ENCODE results near the gene CREB5. TPM values are rescaled to one million over a fixed set of nuclear protein-coding genes. Genes with fewer than 3 reads are reported as not detected.

CREB5 gene
- total and polyA plus RNA-seq, 10 donors = 0.88 to 56.8 (median 23.5) TPM

DNA sequence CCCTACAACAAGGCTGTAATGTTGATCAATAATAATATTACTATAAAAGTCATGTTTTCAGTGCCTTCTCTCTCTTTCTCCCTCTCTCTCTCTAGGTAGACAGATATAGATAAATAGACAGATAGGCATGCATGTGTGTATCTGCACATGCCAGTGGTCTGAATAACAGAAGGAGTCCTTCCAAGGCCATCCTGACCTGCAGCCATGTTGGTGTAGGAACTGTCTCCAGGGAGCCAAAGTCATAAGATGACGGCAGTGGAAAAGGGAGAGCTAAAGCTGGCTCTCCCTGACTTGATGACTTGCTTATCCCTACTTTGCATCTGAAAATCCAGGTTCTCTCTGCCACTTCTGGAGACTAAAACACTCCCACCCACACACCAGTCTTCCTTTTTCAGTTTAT, 432.8 kb downstream of the CREB5 start:
- WGBS, 5 donors = 90 to 96% (median 95%) methylated on average over 1 of the region's 1 CpG
- no peak for DNase-seq
- intact Hi-C loops (cut with DNase I; ENCODE audit: low total_unique reads) = no loop called here
- Histone ChIP-seq H3K27ac (no peak overlapping the region), H3K9me3 (no peaks in the 10 kb centered on the region), H3K27me3 (replicated peaks in 1 of 7) (peaks cover 0 to 15% (median 0%) of the 10 kb centered on the region in 7 donors), H3K4me3 (no peak overlapping the region), H3K4me1 (no peaks in the 10 kb centered on the region), H3K36me3 (no peaks in the 10 kb centered on the region)
- TF ChIP-seq, protein P1, sequence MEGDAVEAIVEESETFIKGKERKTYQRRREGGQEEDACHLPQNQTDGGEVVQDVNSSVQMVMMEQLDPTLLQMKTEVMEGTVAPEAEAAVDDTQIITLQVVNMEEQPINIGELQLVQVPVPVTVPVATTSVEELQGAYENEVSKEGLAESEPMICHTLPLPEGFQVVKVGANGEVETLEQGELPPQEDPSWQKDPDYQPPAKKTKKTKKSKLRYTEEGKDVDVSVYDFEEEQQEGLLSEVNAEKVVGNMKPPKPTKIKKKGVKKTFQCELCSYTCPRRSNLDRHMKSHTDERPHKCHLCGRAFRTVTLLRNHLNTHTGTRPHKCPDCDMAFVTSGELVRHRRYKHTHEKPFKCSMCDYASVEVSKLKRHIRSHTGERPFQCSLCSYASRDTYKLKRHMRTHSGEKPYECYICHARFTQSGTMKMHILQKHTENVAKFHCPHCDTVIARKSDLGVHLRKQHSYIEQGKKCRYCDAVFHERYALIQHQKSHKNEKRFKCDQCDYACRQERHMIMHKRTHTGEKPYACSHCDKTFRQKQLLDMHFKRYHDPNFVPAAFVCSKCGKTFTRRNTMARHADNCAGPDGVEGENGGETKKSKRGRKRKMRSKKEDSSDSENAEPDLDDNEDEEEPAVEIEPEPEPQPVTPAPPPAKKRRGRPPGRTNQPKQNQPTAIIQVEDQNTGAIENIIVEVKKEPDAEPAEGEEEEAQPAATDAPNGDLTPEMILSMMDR (IDR thresholded peaks at IDR 0.05 in 8 of 11, conservative IDR thresholded peaks at IDR 0.05 in 3 of 11) = no peak
- TF ChIP-seq POLR2A (IDR thresholded peaks at IDR 0.05) = no peak

DNA sequence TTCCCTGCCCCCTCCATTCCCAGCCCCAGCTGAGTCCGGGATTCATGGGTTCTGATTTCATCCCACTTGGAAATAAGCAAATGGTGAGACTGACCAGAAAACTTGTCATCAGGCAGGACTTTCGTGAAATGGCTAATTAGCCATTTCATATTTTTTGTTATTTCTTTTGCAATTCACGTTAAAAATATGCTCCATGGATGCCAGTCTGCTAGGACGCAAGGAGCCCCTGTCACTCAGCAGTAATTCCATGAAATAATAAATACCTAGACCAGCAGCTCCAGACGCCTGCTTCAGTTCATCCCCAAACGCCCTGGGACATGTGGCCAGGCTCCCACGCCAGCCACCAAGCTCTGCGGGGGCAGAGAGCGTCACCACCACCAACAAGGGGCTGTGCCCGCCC, 434.9 kb downstream of the CREB5 start:
- TF ChIP-seq POLR2AphosphoS5 (IDR thresholded peaks at IDR 0.05) = no peak
- TF ChIP-seq POLR2A (IDR thresholded peaks at IDR 0.05) = no peak
- H3K4me1 ChIP-seq = no peaks in the 10 kb centered on the region
- no peak overlapping the region for H3K27ac ChIP-seq
- DNase-seq = no peak
- H3K27me3 ChIP-seq (replicated peaks in 1 of 7) = peaks cover 0 to 32% (median 4%) of the 10 kb centered on the region in 7 donors
- no peaks in the 10 kb centered on the region for H3K36me3 ChIP-seq
- no peaks in the 10 kb centered on the region for H3K9me3 ChIP-seq
- WGBS, 5 donors = 82 to 93% (median 90%) methylated on average over 10 of the region's 10 CpGs
- no peak overlapping the region for H3K4me3 ChIP-seq
- intact Hi-C loops (cut with DNase I; ENCODE audit: low total_unique reads) = no loop called here

DNA sequence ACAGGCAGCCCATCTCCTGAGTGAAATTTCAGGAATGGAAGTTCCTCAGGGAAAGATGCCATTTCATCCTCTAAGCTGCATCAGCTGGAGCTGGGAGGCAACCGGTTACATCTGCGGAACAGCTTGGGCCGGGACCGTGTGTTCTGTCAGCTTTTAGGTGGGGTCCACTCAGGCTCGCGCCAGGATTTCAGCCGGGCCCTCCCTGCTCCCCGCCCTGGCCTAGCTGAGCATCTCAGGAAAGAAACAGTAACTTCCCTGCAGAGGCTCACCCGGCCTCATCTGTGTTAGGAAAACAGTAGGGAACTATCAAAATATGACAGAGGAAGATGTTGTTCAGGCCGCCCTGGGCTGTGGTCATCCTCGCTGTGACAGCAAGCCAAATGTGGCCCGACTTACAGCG, 435.4 kb downstream of the CREB5 start:
- intact Hi-C loops (cut with DNase I; ENCODE audit: low total_unique reads) = no loop called here
- H3K27ac ChIP-seq = no peak overlapping the region
- H3K9me3 ChIP-seq = no peaks in the 10 kb centered on the region
- peaks cover 0 to 37% (median 7%) of the 10 kb centered on the region in 7 donors for H3K27me3 ChIP-seq (replicated peaks in 1 of 7)
- H3K4me1 ChIP-seq = no peaks in the 10 kb centered on the region
- no peak for TF ChIP-seq POLR2A (IDR thresholded peaks at IDR 0.05)
- TF ChIP-seq, protein P1 (IDR thresholded peaks at IDR 0.05 in 8 of 11, conservative IDR thresholded peaks at IDR 0.05 in 3 of 11) = no peak
- TF ChIP-seq POLR2AphosphoS5 (IDR thresholded peaks at IDR 0.05) = no peak
- no peak overlapping the region for H3K4me3 ChIP-seq
- 86 to 96% (median 93%) methylated on average over 13 of the region's 13 CpGs for WGBS, 5 donors
- no peak for DNase-seq
- H3K36me3 ChIP-seq = no peaks in the 10 kb centered on the region

DNA sequence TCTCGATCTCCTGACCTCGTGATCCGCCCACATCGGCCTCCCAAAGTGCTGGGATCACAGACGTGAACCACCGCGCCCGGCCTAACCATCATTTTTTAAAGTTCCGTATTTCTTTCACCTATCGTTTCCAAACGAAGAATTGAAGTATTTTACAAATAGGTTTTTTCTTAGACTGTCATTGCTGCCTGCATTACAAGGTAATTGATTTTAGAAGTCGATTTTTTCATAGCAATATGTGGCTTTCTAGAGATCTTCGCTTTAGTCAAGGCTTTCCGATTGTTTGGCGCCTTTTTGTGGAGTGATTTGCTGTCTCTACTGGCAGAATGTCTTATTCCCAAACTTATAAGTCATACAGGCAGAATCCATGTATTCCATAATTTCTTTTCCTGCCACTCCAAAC, 436.6 kb downstream of the CREB5 start:
- WGBS, 5 donors = 91 to 96% (median 93%) methylated on average over 15 of the region's 15 CpGs
- Histone ChIP-seq H3K4me1 (peaks cover 6 to 10% (median 10%) of the 10 kb centered on the region in 6 donors), H3K9me3 (no peaks in the 10 kb centered on the region), H3K27ac (no peak overlapping the region), H3K27me3 (replicated peaks in 1 of 7) (peaks cover 0 to 49% (median 16%) of the 10 kb centered on the region in 7 donors), H3K36me3 (no peaks in the 10 kb centered on the region), H3K4me3 (no peak overlapping the region)
- TF ChIP-seq POLR2AphosphoS5 (IDR thresholded peaks at IDR 0.05) (no peak), POLR2A (IDR thresholded peaks at IDR 0.05) (no peak)
- TF ChIP-seq, protein P1 (IDR thresholded peaks at IDR 0.05 in 8 of 11, conservative IDR thresholded peaks at IDR 0.05 in 3 of 11) = no peak
- DNase-seq = no peak
- intact Hi-C loops (cut with DNase I; ENCODE audit: low total_unique reads) = no loop called here

DNA sequence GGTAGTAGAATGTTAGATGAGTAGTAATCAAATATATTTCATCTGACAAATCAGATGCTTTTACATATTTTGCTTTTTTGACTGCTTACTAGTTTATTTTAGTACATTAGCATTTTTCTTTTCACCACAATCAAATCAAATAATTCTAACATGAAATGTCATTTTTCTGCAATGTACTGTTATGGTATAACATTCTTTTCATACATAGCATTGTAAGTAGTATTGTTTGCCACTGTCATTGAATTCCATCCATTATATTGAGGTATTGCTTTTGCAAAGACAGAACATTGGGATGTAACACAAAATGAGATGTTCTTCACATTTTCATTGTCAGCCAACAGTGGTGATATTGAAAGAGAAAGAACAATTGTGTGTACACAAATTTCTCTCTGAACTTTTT, 438.4 kb downstream of the CREB5 start:
- Histone ChIP-seq H3K27me3 (replicated peaks in 1 of 7) (peaks cover 0 to 67% (median 16%) of the 10 kb centered on the region in 7 donors), H3K27ac (no peak overlapping the region), H3K9me3 (no peaks in the 10 kb centered on the region), H3K4me1 (peaks cover 7 to 18% (median 16%) of the 10 kb centered on the region in 6 donors), H3K4me3 (no peak overlapping the region), H3K36me3 (no peaks in the 10 kb centered on the region)
- TF ChIP-seq POLR2A (IDR thresholded peaks at IDR 0.05) = no peak
- TF ChIP-seq, protein P1 (IDR thresholded peaks at IDR 0.05 in 8 of 11, conservative IDR thresholded peaks at IDR 0.05 in 3 of 11) = no peak
- no peak for TF ChIP-seq POLR2AphosphoS5 (IDR thresholded peaks at IDR 0.05)
- no peak for DNase-seq
- intact Hi-C loops (cut with DNase I; ENCODE audit: low total_unique reads) = loop anchor here (10.0 kb wide), 1 partner anchor 236 kb away; no protein-coding TSS in a partner anchor

All from spleen (tissue), 11 donors.